SK-N-MC (cell line): Measurements from ENCODE around the gene PRDM16.

Experiments
- DNase-seq: peaks from one replicate; pipeline ENCODE4 v3.0.0-alpha.2; 2011; ENCODE audit warnings: low read depth, low spot score
- H3K27ac ChIP-seq: fragments of 200-600 bp; sonication (generic); 2 replicates; pipeline ENCODE4 v1.5.1; 2016; ENCODE audit warnings: mixed run types
- H3K36me3 ChIP-seq: fragments of 200-600 bp; sonication (generic); 2 replicates; pipeline ENCODE4 v1.6.1; 2017; ENCODE audit warnings: antibody characterized with exemption, low read length, mixed read lengths; ENCODE audit not compliant: insufficient read depth
- H3K4me3 ChIP-seq: fragments of 200-600 bp; sonication (generic); 2 replicates; pipeline ENCODE4 v1.5.1; 2016
- H3K9ac ChIP-seq: fragments of 200-600 bp; sonication (generic); 2 replicates; pipeline ENCODE4 v1.8.0; 2017; ENCODE audit warnings: mixed run types, mixed read lengths; ENCODE audit not compliant: insufficient read length
- H3K9me3 ChIP-seq: fragments of 200-600 bp; sonication (generic); 2 replicates; pipeline ENCODE4 v1.6.1; 2017; ENCODE audit warnings: low read depth, mild to moderate bottlenecking, antibody characterized with exemption, low read length, moderate library complexity, mixed read lengths
- EZH2 ChIP-seq: fragments of 200-600 bp; sonication (generic); IDR thresholded peaks from one replicate; pipeline ENCODE4 v1.6.1; 2017; ENCODE audit warnings: antibody characterized with exemption
- FOXP2 ChIP-seq: optimal IDR thresholded peaks from 2 replicates; pipeline ENCODE3; 2011; ENCODE audit warnings: mild to moderate bottlenecking, moderate library complexity; ENCODE audit not compliant: insufficient read depth; ENCODE audit errors: extremely low read length, control extremely low read depth
- POLR2AphosphoS5 ChIP-seq: IDR thresholded peaks from 2 replicates; pipeline ENCODE4 v1.6.1; 2012; ENCODE audit warnings: mild to moderate bottlenecking, low read depth, low read length, borderline replicate concordance

Gene PRDM16

DNA sequence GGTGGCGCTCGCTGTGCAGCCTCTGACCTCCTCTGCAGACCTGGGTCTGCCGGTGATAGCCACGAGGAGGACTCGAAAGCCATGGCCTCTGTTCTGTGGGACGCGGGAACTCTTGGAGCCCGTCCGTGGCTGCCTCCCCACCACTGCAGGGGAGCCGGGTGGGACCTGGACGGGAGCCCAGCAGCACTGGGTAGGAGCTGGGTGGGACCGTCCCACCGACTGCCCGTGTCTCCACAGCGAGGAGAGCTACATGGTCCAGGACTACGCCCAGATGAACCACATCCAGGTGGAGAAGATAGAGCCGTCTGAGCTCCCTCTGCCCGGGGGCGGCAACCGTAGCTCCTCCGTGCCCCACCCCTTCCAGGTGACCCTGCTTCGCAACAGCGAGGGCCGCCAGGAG, 409.2 kb downstream of the PRDM16 start:
- Histone ChIP-seq H3K36me3 (no peaks in the 10 kb centered on the region), H3K9me3 (no peaks in the 10 kb centered on the region), H3K27ac (no peak overlapping the region), H3K4me3 (no peak overlapping the region), H3K9ac (no peak overlapping the region)
- no peak for TF ChIP-seq POLR2AphosphoS5
- TF ChIP-seq FOXP2: no peak
- TF ChIP-seq EZH2: no peak
- DNase-seq: no peak

- DNase-seq: no peak
- Histone ChIP-seq H3K27ac (no peak overlapping the region), H3K4me3 (no peak overlapping the region), H3K9ac (no peak overlapping the region), H3K9me3 (no peaks in the 10 kb centered on the region), H3K36me3 (no peaks in the 10 kb centered on the region)
- no peak for TF ChIP-seq EZH2
- no peak for TF ChIP-seq POLR2AphosphoS5
- no peak for TF ChIP-seq FOXP2
Observed at GRCh38 chr1:3479511-3480368, 410.7 kb downstream of the PRDM16 start.

DNA sequence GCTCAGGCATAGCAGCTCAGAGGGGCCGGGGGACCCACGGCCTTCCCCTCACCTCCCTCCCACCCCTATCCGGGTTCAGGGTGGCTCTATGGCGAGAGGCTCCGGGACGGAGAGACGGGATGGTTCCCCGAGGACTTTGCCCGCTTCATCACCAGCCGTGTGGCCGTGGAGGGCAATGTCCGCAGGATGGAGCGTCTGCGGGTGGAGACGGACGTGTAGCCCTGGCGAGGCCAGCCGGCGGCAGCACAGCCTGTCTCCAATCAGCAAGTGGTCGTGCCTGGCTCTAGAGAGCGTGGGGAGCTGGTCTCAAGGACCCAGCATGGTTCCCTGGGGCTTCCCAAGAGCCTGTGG, 411.3 kb downstream of the PRDM16 start:
- no peak overlapping the region for H3K4me3 ChIP-seq
- no peak overlapping the region for H3K27ac ChIP-seq
- no peak for DNase-seq
- no peaks in the 10 kb centered on the region for H3K9me3 ChIP-seq
- H3K36me3 ChIP-seq: no peaks in the 10 kb centered on the region
- TF ChIP-seq FOXP2 (no peak), EZH2 (no peak), POLR2AphosphoS5 (no peak)
- no peak overlapping the region for H3K9ac ChIP-seq

DNA sequence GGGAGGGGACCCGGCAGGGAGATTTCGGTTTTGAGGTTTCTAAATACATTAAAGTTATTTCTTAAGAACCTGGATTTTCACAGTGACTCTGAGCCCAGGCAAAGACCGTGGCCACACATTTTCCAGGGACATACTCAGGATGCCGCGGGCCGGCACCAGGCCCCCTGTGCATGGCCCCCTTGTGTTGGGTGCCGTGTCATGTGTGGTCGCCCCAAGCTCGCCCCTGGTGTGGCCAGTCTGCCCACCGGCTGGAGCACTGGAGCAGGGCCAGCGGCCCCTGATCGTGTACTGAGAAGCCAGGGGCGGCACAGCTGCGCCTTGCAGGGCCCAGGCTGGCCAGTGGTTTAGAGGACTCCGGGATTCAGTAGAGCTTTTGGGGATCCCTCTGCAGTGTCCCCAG, 412.0 kb downstream of the PRDM16 start:
- Histone ChIP-seq H3K9ac (no peak overlapping the region), H3K27ac (no peak overlapping the region), H3K9me3 (no peaks in the 10 kb centered on the region), H3K36me3 (no peaks in the 10 kb centered on the region), H3K4me3 (no peak overlapping the region)
- TF ChIP-seq EZH2: no peak
- no peak for TF ChIP-seq FOXP2
- TF ChIP-seq POLR2AphosphoS5: no peak
- no peak for DNase-seq

DNA sequence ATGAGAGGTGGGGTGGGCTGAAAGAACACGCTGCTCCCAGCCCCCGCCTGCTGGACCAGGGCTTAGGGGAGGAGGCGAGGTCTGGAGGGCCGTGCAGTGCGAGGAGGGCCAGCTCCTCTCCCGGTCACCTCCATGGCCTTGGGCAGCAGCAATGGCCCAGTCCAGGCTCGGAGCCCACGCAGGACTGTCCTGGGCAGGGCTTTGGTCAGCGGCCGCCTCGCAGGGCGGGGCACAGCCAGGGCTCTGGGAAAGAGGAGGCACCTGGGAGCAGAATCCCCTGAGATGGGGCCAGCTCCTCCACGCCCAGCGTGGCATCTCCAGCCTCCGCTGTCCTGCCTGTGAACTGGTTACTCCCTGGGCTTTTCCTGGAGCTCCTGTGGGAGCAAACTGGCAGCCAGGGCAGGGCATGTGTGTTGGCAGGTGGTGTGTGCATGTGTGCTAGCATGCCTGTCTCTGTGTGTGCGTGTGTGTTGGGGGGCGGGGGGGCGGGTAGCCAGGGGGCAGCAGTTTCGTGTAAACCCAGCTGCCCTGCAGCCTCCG, 412.9 kb downstream of the PRDM16 start:
- no peaks in the 10 kb centered on the region for H3K36me3 ChIP-seq
- no peaks in the 10 kb centered on the region for H3K9me3 ChIP-seq
- no peak overlapping the region for H3K27ac ChIP-seq
- no peak overlapping the region for H3K9ac ChIP-seq
- TF ChIP-seq FOXP2 (no peak), EZH2 (no peak)
- no peak overlapping the region for H3K4me3 ChIP-seq
- no peak for DNase-seq

DNA sequence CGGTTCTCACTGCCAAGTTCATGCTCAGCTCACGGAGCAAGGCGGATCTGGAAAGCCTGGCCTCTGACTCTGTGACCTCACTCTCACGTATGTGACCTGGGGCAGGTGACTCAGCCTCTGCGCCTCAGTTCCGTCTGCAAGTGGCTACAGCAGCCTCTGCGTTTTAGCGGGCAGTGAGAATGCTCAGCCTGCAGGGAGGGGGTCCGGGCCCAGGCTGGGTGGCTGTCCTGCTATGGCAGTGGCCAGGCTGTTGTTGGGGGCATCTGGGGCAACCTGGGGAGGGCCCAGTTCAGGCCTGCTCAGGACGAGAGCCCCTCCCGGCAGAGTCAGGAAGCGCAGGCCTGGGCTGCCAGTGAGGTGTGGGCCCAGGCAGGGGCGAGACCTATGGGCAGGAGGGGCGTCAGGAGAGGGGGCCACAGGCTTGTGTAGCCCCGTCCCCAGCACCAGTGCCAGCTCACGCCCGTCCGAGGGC, 413.4 kb downstream of the PRDM16 start:
- Histone ChIP-seq H3K4me3 (no peak overlapping the region), H3K9ac (no peak overlapping the region), H3K9me3 (no peaks in the 10 kb centered on the region), H3K36me3 (no peaks in the 10 kb centered on the region), H3K27ac (no peak overlapping the region)
- TF ChIP-seq POLR2AphosphoS5 (no peak), EZH2 (no peak), FOXP2 (no peak)
- no peak for DNase-seq

GRCh38 chr1:3483380-3483779, 414.4 kb downstream of the PRDM16 start:
- DNase-seq: no peak
- Histone ChIP-seq H3K9ac (no peak overlapping the region), H3K4me3 (no peak overlapping the region), H3K27ac (no peak overlapping the region), H3K36me3 (no peaks in the 10 kb centered on the region), H3K9me3 (no peaks in the 10 kb centered on the region)
- no peak for TF ChIP-seq POLR2AphosphoS5
- TF ChIP-seq EZH2: no peak
- TF ChIP-seq FOXP2: no peak

- Histone ChIP-seq H3K4me3 (no peak overlapping the region), H3K9ac (no peak overlapping the region), H3K27ac (no peak overlapping the region), H3K9me3 (no peaks in the 10 kb centered on the region), H3K36me3 (no peaks in the 10 kb centered on the region)
- DNase-seq: no peak
- no peak for TF ChIP-seq FOXP2
- TF ChIP-seq POLR2AphosphoS5: no peak
- TF ChIP-seq EZH2: no peak
Observed at GRCh38 chr1:3483801-3484444, 414.9 kb downstream of the PRDM16 start.
